Thyroid gland (tissue), 4 donors: ENCODE results near the gene ADCK1. TPM values are rescaled to one million over a fixed set of nuclear protein-coding genes. Genes with fewer than 3 reads are reported as not detected.

Experiments
- DNase-seq, 2 donors: peaks; one replicate each; pipeline ENCODE4 v3.0.0-alpha.2; 2019
- H3K27ac ChIP-seq, 3 donors: fragments of 200-600 bp; sonication (generic); 1 replicate in 2 of 3; 2 replicates in 1 of 3; pipeline ENCODE4 v1.5.1; 2016 to 2019; ENCODE audit warnings: mild to moderate bottlenecking in 1 of 3, moderate library complexity in 1 of 3
- H3K27me3 ChIP-seq: fragments of 200-600 bp; sonication (generic); one replicate; pipeline ENCODE4 v1.5.1; 2019
- H3K36me3 ChIP-seq, 2 donors: fragments of 200-600 bp; sonication (generic); one replicate each; pipeline ENCODE4 v1.5.1; 2016 to 2019
- H3K4me1 ChIP-seq, 2 donors: fragments of 200-600 bp; sonication (generic); one replicate each; pipeline ENCODE4 v1.5.1; 2017 to 2019
- H3K4me3 ChIP-seq, 3 donors: fragments of 200-600 bp; sonication (generic); replicated peaks in 1 of 3; 1 replicate in 2 of 3; 2 replicates in 1 of 3; pipeline ENCODE4 v1.5.1; 2016; ENCODE audit warnings: mild to moderate bottlenecking in 1 of 3
- H3K9me3 ChIP-seq: fragments of 200-600 bp; sonication (generic); one replicate; pipeline ENCODE4 v1.5.1; 2017
- CTCF ChIP-seq, 6 experiments: fragments of 200-600 bp in 3 of 6; fragments of 450-650 bp in 3 of 6; sonication (generic) in 3 of 6; IDR thresholded peaks; one replicate each; pipeline ENCODE4 v1.5.1; 2016 to 2019; ENCODE audit warnings: antibody characterized with exemption in 6 of 6, mild to moderate bottlenecking in 2 of 6, inconsistent platforms in 1 of 6, moderate library complexity in 1 of 6
- POLR2A ChIP-seq, 2 donors: fragments of 450-650 bp; IDR thresholded peaks; one replicate each; pipeline ENCODE4 v1.6.1; 2017; ENCODE audit warnings: antibody characterized with exemption in 2 of 2, mild to moderate bottlenecking in 2 of 2, moderate library complexity in 1 of 2
- WGBS, 2 donors: methylation state at CpG; one replicate each; pipeline ENCODE4 v1.1.5; 2017; 5-methylcytosine and 5-hydroxymethylcytosine counted together
- intact Hi-C: fragments of 100-400 bp; cut with DNase I; formaldehyde crosslinking; loops from one replicate; pipeline ENCODE4 v1.15.1; 2023
- total RNA-seq, 4 donors: library from RNA; depleted of rRNA; stranded (reverse); fragments of >200 nt; gene quantifications; one replicate each; pipeline ENCODE4 v1.2.3, GENCODE V29; 2016

The ADCK1 gene
- total RNA-seq, 4 donors from 2014 or later: 4.0 to 13.5 (median 12.1) TPM

GRCh38 chr14:77892381-77892871 is 92.5 kb downstream of the ADCK1 start:
- DNase-seq: no peak
- TF ChIP-seq POLR2A (IDR thresholded peaks at IDR 0.05): no peak
- TF ChIP-seq CTCF (IDR thresholded peaks at IDR 0.05): no peak
- Histone ChIP-seq H3K36me3 (no peaks in the 10 kb centered on the region), H3K4me1 (no peaks in the 10 kb centered on the region), H3K4me3 (no peak overlapping the region), H3K27me3 (no peaks in the 10 kb centered on the region), H3K9me3 (no peaks in the 10 kb centered on the region), H3K27ac (no peak overlapping the region)
- WGBS, 2 donors: 95 to 97% methylated on average over 4 of the region's 4 CpGs
- intact Hi-C loops: no loop called here

GRCh38 chr14:77892890-77893484 is 93.1 kb downstream of the ADCK1 start:
- intact Hi-C loops: no loop called here
- 98 to 99% methylated on average over 5 of the region's 5 CpGs for WGBS, 2 donors
- Histone ChIP-seq H3K4me3 (no peak overlapping the region), H3K9me3 (no peaks in the 10 kb centered on the region), H3K36me3 (no peaks in the 10 kb centered on the region), H3K27me3 (no peaks in the 10 kb centered on the region), H3K27ac (no peak overlapping the region), H3K4me1 (no peaks in the 10 kb centered on the region)
- no peak for TF ChIP-seq CTCF (IDR thresholded peaks at IDR 0.05)
- TF ChIP-seq POLR2A (IDR thresholded peaks at IDR 0.05): no peak
- no peak for DNase-seq

GRCh38 chr14:77897374-77897773 is 97.5 kb downstream of the ADCK1 start:
- 78 to 84% methylated on average over 2 of the region's 2 CpGs for WGBS, 2 donors
- TF ChIP-seq CTCF (IDR thresholded peaks at IDR 0.05) (no peak), POLR2A (IDR thresholded peaks at IDR 0.05) (no peak)
- Histone ChIP-seq H3K27ac (no peak overlapping the region), H3K4me3 (no peak overlapping the region), H3K27me3 (no peaks in the 10 kb centered on the region), H3K4me1 (no peaks in the 10 kb centered on the region), H3K36me3 (no peaks in the 10 kb centered on the region), H3K9me3 (no peaks in the 10 kb centered on the region)
- intact Hi-C loops: no loop called here
- DNase-seq: no peak

GRCh38 chr14:77902811-77903210 is 102.9 kb downstream of the ADCK1 start:
- WGBS, 2 donors: 45 to 89% methylated on average over 1 of the region's 1 CpG
- H3K9me3 ChIP-seq: no peaks in the 10 kb centered on the region
- no peaks in the 10 kb centered on the region for H3K4me1 ChIP-seq
- intact Hi-C loops: no loop called here
- H3K27ac ChIP-seq: no peak overlapping the region
- H3K27me3 ChIP-seq: no peaks in the 10 kb centered on the region
- TF ChIP-seq CTCF (IDR thresholded peaks at IDR 0.05): no peak
- no peak for TF ChIP-seq POLR2A (IDR thresholded peaks at IDR 0.05)
- no peaks in the 10 kb centered on the region for H3K36me3 ChIP-seq
- no peak for DNase-seq
- H3K4me3 ChIP-seq: no peak overlapping the region

- Histone ChIP-seq H3K27ac (no peak overlapping the region), H3K4me1 (no peaks in the 10 kb centered on the region), H3K9me3 (no peaks in the 10 kb centered on the region), H3K4me3 (no peak overlapping the region), H3K36me3 (no peaks in the 10 kb centered on the region), H3K27me3 (no peaks in the 10 kb centered on the region)
- WGBS, 2 donors: 86% methylated on average over 6 of the region's 6 CpGs
- intact Hi-C loops: no loop called here
- no peak for DNase-seq
- TF ChIP-seq CTCF (IDR thresholded peaks at IDR 0.05) (no peak), POLR2A (IDR thresholded peaks at IDR 0.05) (no peak)
These were observed 103.3 kb downstream of the ADCK1 start for GRCh38 chr14:77903221-77903620.
